ENCODE data around the gene DPYSL4. TPM values are rescaled to one million over a fixed set of nuclear protein-coding genes. Genes with fewer than 3 reads are reported as not detected.

Gene DPYSL4
- total RNA-seq, 4 donors from 2014 or later, result 1.1 to 1.3 TPM; not detected in 2

DNA sequence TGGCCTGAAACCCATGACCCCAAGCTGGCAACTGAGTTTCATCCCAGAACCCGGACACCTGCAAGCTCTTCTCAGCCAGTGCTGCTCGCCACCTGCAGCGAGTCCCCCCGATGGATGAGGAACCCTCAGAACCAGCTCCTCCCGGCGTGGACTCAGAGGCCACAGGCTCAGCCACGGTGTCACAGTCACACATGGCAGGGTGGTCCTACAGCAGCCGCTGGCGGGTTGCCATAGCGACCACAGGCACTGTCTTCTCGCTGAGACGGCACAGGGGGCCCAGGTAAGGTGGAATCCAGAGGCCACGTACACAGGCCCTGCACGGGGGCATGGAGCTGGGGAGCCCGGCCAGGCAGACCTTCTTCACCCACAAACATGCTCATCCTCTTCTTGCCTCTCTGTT is 53.4 kb downstream of the DPYSL4 start:
- no peak overlapping the region for H3K4me3 ChIP-seq (ENCODE audit: low read depth, poor library complexity, severe bottlenecking)
- 80% methylated on average over 9 of the region's 15 CpGs; no CpG with 5 or more reads in 1 of the 2 donors for WGBS, 2 donors
- intact Hi-C loops (cut with DNase I; ENCODE audit: low total_unique reads), result no loop called here
- DNase-seq (ENCODE audit: low spot score in 2 of 2), result no peak
- TF ChIP-seq, protein P1, sequence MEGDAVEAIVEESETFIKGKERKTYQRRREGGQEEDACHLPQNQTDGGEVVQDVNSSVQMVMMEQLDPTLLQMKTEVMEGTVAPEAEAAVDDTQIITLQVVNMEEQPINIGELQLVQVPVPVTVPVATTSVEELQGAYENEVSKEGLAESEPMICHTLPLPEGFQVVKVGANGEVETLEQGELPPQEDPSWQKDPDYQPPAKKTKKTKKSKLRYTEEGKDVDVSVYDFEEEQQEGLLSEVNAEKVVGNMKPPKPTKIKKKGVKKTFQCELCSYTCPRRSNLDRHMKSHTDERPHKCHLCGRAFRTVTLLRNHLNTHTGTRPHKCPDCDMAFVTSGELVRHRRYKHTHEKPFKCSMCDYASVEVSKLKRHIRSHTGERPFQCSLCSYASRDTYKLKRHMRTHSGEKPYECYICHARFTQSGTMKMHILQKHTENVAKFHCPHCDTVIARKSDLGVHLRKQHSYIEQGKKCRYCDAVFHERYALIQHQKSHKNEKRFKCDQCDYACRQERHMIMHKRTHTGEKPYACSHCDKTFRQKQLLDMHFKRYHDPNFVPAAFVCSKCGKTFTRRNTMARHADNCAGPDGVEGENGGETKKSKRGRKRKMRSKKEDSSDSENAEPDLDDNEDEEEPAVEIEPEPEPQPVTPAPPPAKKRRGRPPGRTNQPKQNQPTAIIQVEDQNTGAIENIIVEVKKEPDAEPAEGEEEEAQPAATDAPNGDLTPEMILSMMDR (IDR thresholded peaks at IDR 0.05), result no peak
- no peak for TF ChIP-seq POLR2A (IDR thresholded peaks at IDR 0.05)

DNA sequence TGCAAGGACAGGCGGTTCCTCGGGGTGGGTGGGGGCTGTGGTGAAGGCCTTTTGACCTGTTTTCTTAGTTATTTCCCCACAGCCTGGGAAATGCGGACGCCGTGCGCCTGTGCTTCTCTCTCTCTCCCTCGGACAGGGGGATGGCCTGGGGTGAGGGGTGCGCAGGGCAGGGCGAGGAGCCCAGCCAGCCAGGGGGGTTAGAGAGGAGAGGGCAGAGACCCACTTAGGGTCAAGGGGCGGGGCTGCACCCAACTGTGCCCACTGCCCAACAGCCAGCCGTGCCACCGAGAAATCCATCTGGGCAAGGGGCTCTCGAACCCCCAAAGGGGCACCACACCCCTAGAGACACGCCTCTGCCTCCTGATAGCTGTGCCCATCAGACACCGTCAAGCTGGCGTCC is 53.8 kb downstream of the DPYSL4 start:
- no peak overlapping the region for H3K4me3 ChIP-seq (ENCODE audit: low read depth, poor library complexity, severe bottlenecking)
- 90 to 94% methylated on average over 15 to 16 of the region's 16 CpGs for WGBS, 2 donors
- TF ChIP-seq, protein P1 (IDR thresholded peaks at IDR 0.05), result no peak
- TF ChIP-seq POLR2A (IDR thresholded peaks at IDR 0.05), result no peak
- DNase-seq (ENCODE audit: low spot score in 2 of 2), result no peak
- intact Hi-C loops (cut with DNase I; ENCODE audit: low total_unique reads), result no loop called here

DNA sequence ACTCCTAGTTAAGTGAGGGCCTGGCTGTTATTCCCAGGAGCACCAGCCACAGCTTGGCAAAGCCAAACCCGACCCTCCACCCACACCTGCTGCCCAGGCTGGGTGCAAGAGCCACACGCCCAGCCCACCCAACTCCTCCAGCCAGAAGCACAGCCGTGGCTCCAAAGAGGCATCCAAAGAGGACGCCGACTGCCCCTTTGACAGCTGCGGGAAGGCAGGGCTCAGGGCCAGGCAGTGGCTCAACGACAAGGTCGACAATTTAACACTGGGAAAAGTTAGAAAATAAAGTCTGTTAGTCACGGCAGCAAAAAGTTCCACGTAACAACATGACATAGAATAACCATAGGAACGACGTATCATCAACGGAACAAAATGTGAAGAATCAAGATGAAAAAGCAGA is 54.3 kb downstream of the DPYSL4 start:
- TF ChIP-seq, protein P1 (IDR thresholded peaks at IDR 0.05), result no peak
- TF ChIP-seq POLR2A (IDR thresholded peaks at IDR 0.05), result no peak
- DNase-seq (ENCODE audit: low spot score in 2 of 2), result no peak
- WGBS, 2 donors, result 88 to 92% methylated on average over 13 of the region's 13 CpGs
- intact Hi-C loops (cut with DNase I; ENCODE audit: low total_unique reads), result no loop called here
- no peak overlapping the region for H3K4me3 ChIP-seq (ENCODE audit: low read depth, poor library complexity, severe bottlenecking)

DNA sequence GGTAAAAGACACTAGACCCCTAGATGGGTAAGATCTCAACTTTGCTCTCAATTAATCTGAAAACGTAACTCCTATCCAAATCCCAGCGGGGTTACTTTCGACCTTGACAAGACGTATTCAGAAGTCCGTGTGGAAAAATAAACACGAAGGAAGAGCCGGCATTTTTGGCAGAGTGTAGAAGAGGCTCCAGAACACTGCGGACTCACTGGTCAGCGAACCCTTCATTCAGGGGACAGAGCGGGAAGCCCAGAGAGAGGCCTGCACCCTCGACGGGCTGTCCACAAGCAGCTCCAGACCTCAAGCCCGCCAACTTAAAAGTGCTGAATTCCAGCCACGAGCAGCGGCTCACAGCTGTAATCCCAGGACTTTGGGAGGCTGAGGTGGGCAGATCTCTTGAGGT is 54.7 kb downstream of the DPYSL4 start:
- TF ChIP-seq POLR2A (IDR thresholded peaks at IDR 0.05), result no peak
- TF ChIP-seq, protein P1 (IDR thresholded peaks at IDR 0.05), result no peak
- H3K4me3 ChIP-seq (ENCODE audit: low read depth, poor library complexity, severe bottlenecking), result no peak overlapping the region
- 87 to 89% methylated on average over 15 of the region's 15 CpGs for WGBS, 2 donors
- intact Hi-C loops (cut with DNase I; ENCODE audit: low total_unique reads), result no loop called here
- no peak for DNase-seq (ENCODE audit: low spot score in 2 of 2)

DNA sequence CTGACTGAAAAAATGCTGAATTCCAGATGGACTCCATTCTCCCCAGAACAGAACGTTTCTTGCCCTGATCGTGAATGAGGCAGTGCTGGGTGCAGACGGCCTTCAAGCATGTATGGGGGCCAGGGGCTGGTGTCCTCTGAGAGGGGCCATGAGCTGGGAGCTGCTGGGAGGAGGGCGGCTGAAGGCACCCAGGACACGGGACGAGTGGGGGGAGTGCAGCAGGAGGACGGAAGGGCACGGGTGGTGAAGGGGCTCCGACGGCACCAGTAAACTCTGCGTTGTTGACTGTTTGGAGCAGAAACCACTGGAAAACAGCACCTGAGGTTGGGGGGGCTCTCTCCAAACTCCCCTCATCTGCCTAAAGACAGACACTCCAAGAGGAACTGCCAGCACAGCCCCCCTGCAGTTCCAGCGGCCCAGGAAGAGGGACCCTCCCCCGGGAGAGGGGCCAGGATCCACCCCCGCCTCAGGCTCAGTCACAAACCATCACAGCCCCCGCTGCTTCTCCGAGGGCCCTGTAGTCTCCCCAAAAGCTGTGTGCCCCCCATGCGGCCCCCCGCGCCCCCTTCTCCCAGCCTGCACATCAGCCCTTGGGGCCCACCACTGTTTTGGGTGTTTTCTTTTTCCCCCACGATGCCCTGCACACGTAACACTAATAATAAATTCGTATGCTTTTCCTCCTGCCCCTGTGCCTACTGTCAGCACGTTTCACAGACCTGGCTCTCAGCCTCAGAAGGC is 55.5 kb downstream of the DPYSL4 start:
- TF ChIP-seq POLR2A (IDR thresholded peaks at IDR 0.05), result no peak
- TF ChIP-seq, protein P1 (IDR thresholded peaks at IDR 0.05), result no peak
- 76 to 82% methylated on average over 23 of the region's 23 CpGs for WGBS, 2 donors
- intact Hi-C loops (cut with DNase I; ENCODE audit: low total_unique reads), result no loop called here
- H3K4me3 ChIP-seq (ENCODE audit: low read depth, poor library complexity, severe bottlenecking), result no peak overlapping the region
- DNase-seq (ENCODE audit: low spot score in 2 of 2), result no peak

DNA sequence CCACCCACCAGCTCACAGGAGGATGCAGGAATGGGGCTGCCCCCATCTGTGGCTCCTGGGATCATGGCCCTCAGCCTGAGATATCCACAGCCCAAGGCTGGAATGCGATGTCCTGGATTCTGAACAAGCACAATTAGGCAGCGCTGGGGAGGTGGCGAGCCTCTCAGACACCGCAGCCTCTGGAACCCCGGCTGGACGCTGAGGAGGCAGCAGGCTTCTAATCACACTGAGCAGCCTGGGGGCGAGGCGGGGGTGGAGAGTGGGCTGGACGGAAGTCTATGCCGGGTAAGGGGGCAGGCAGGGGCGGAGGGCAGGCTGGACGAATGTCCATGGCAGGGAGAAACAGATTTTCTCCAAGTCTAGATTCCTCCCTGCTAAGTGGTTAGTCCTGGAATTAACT is 56.4 kb downstream of the DPYSL4 start:
- TF ChIP-seq, protein P1 (IDR thresholded peaks at IDR 0.05), result no peak
- TF ChIP-seq POLR2A (IDR thresholded peaks at IDR 0.05), result no peak
- H3K4me3 ChIP-seq (ENCODE audit: low read depth, poor library complexity, severe bottlenecking), result no peak overlapping the region
- DNase-seq (ENCODE audit: low spot score in 2 of 2), result no peak
- 87 to 91% methylated on average over 12 of the region's 12 CpGs for WGBS, 2 donors
- intact Hi-C loops (cut with DNase I; ENCODE audit: low total_unique reads), result no loop called here

All from lower leg skin (tissue), 4 donors.